PC-3 (cell line): ENCODE data around the gene STAT6.

ENCODE experiments used
- CTCF ChIP-seq: fragments of 300-600 bp; sonication (generic); conservative IDR thresholded peaks from 2 replicates; pipeline ENCODE4 v1.5.1; 2017; ENCODE audit warnings: antibody characterized with exemption, low read depth, mild to moderate bottlenecking, low read length
- EZH2phosphoT487 ChIP-seq: fragments of 300-600 bp; sonication (generic); IDR thresholded peaks from 2 replicates; pipeline ENCODE4 v1.6.1; 2018; ENCODE audit warnings: mild to moderate bottlenecking, antibody characterized with exemption, low read length, borderline replicate concordance

- TF ChIP-seq CTCF (no peak), EZH2phosphoT487 (no peak)
Measured at GRCh38 chr12:57142121-57142520, 31.0 kb upstream of the STAT6 start.
